Activated CD4-positive, alpha-beta T cell treated with anti-CD3 and anti-CD28 coated beads, Interleukin-2, amount 50 U/mL, for 24 hours (primary cell): Measurements from ENCODE around the gene MRPL1.
"Not testable (repeated sequence)": the region's sequence is repeated elsewhere in the genome, so short reads cannot be mapped to it uniquely, and the experiment has no call there.

Experiments
- DNase-seq, 2 donors: peaks; one replicate each; pipeline ENCODE4 v3.0.0-alpha.2; 2020; ENCODE audit warnings: low read depth in 1 of 2, low spot score in 1 of 2

MRPL1 gene

DNA sequence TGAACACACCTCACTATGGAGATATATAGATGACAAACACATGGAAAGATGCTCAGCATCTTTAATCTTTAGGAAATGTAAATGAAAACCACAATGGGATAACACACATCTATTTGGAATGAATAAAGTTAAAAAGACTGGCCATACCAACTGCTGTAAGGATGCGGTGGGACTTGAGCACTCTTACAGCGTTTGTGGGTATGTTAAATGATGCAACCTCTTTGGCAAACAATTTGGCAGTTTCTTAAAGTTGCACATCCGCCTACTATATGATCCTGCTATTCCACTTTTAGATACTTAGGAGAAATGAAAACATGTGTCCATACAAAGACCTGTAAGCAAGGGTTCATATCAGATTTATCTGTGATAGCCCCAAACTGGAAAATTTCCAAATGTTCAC is 50.7 kb downstream of the MRPL1 start:
- no peak for DNase-seq

DNA sequence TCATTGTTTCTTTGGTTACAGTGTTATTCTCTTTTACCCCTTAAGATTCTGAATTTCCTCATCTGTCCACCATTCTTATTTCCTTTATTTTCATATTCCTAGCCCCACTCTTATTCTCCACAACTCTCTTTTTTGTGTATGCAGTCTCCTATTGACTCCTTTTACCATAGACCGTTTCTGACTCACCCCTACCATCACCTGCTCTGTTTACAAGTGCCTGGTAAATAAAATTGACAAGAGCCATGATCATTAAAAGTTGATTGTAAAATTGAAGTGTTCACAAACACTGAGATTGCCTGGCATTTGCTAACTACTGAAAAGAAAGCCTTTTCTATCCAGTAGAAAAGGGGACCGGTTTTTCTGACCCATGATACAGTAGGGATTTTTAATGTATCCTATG is 54.4 kb downstream of the MRPL1 start:
- DNase-seq: no peak

DNA sequence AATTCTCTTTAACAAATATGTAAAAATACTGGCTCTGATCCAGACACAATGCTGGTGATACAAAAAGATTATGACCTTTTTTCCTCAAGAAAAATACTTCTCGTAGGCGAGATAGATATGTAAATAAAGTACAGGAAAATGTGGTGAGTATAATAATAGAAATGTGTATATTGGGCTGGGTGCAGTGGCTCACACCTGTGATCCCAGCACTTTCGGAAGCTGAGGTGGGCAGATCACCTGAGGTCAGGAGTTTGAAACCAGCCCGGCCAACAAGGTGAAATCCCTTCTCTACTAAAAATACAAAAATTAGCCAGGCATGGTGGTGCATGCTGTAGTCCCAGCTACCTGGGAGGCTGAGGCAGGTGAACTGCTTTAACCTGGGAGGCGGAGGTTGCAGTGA is 55.0 kb downstream of the MRPL1 start:
- DNase-seq: no peak

DNA sequence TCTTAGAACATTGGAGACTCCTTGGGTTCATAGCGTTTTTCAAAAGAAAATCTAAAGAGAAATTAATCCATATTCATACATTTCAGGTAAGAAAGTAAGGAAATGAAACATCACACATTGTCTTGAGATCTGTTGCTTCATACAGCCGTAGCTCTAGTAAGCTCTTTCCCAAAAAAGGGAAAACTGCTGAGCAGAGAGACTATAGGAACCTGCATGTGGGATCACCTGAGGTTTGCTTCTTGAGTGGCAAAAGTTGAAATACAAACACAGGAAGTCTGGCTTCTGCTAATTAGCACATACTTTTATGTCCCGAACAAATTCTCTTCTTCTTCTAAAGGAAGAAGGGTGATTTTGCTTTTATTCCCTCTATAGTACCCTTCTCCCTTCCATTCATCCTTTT is 57.7 kb downstream of the MRPL1 start:
- DNase-seq: no peak

DNA sequence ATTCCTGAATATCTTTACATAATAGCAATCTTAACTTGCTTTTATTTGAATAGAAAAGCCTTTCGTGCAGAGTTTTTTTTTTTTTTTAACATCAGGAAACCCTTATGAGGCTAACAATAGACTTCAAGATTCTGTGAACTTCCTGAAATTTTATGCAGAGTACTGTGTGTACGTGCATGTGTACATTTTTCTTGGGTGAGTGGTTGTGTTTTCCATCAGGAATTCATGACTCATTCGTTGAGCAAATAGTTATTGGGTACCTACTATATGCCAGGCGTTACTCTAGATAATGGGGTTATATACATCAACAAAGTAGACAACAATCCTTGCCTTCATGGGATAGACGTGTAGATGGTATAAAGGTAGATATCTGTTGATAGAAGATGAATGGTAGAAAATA is 59.1 kb downstream of the MRPL1 start:
- no peak for DNase-seq

DNA sequence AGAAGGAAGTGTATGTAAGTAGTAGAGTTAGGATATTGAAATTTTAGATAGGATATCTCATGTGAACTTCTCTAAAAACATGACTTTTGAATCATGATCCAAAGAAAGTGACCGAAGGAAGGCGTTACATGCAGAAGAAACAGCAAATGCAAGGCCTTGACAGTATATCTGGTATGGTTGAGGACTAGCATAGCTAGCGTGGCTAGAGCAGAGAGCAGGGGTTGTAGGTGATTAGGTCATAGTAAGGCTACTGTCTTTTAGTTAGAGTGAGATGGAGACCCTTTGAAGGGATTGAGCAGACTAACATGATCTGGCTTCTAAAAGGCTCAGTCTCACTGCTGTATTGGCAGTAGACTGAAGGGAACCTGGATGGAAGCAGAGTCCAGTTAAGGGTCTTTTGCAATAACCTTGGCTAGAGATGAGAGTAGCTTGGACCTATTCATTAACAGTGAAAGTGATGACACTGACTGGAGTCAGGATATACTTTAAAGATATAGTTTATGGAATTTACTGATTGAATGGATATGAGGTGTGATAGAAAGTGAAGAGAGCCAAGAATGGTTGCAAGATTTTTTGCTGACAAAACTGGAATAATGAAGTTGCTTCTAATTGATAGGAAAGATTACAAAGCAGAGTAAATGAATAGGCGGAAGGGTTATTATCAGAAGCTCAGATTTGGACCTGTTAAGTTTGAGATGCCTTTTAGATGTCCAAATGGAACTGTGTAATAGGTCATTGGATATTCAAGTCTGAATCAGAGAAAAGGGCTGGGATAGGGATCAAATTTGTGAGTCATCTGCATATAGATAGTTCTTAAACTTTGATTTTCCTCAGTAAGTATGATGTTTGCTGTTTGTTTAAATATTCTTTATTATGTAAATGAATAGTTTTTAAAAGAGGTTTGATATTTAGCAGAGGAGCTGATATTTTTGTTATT is 59.8 kb downstream of the MRPL1 start:
- DNase-seq: no peak

DNA sequence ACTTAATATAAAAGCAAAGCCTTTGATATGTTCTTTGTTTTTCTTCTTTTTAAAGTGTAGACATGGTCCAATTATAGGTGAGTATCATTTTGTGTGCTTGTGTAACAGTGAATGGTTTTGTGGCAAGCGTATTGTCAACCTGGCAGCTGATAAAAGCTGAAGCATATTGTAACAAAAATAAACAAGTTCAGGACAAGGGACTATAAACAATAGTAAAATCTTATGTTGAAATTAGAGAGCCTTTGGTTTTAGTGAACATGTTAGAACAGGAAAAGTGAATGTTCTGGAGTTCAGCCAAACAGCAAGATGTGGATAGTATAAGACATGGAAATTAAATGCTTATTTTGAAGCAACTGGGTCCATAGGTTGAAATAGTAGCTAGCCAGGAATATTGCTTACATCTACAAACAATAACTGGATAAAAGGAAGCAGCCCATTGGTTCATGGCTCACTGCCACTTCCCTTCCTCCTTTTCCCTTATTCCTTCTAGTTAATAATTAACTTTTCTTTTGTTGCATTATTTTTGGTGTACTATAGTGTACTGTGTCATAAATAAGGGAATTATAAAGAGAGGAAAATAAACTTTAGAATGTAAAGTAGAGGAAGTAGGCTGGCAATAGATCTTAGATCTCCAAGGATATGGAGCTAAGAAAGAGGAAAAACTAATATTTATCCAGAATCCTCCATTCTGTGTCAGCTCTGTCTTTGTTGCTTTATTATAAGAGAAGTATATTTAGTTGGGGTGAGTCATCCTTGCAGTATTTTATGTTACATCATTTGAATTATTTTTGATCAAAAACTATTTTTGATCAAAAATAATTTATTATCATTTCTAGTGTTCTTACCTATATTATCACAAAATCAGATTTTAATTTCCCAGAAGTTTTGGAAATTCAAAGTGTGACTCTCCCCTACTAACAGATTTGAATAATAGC is 65.6 kb downstream of the MRPL1 start:
- DNase-seq: no peak

DNA sequence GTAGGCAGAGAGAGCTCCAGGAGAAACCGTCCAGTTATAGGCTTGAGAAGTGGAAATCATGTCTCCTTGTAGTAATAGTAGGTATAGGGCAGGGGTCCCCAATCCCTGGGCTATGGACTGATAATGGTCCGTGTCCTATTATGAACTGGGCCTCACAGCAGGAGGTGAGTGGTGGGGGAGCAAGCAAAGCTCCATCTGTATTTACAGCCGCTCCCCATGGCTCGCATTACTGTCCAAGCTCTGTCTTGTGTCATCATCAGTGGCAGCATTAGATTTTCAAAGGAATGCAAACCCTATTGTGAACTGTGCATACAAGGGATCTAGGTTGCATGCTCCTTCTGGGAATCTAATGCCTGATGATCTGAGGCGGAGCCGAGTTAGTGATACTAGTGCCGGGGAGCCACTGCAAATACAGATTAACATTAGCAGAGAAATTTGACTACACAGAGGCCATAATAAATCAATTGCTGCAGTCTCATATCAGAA is 67.6 kb downstream of the MRPL1 start:
- no peak for DNase-seq

DNA sequence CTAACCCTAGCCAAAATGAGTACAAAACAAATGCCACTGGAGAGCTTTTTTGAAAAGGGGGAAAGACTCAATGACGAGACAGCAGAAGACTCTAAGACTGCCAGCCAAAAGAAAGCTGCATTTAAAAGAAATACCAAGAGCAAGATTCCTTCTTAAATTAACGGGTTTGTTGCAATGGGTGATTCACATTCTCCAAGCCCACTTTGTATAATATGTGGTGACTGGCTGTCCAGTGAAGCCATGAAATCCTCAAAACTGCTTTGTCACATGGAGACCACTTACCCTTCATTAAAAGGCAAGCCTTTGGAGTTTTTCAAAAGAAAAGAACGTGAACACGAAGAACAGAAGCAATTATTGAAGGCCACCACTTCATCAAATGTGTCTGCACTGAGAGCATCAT is 68.2 kb downstream of the MRPL1 start:
- DNase-seq: no peak

DNA sequence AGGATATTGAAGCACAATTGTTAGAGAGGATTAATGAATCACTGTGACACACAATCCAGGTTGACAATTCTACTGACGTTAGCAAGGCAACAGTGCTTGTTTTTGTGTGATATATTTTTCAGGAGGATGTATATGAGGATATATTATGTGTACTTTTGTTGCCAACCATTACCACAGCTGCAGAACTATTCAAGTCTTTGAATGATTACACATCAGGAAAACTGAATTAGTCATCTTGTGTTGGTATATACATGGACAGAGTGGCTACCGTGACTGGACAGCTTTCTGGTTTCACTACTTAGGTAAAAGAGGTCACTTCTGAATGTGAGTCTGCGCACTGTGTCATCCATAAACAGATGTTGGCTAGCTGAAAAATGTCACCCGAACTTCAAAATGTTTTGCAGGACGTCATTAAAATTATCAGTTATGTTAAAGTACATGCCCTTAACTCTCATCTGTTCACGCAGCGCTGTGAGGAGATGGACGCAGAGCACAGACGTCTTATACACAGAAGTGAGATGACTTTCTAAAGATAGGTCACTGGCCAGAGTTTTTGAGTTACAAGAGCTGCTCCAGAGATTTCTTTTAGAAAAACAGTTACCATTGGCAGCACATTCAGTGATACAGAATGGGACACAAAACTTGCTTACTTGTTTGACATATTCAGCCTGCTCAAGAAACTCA is 69.0 kb downstream of the MRPL1 start:
- no peak for DNase-seq

DNA sequence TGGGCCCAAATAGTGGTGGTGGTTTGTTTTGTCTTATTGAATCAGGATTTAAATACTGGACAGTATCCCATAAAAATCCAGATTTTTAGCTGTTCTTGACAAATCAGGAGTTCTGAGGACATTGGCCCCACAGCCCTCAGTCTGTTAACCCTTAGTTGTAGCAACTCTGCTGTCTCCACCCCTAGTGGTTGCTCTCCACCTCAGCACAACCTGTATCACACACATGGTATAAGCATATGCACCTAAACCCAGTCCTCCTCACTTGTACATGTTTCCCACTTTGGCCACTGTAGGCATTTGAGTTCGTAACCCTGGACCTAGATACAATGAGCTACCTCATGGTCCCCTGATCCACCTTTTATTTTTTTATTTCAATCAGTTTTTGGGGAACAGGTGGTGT is 75.9 kb downstream of the MRPL1 start:
- DNase-seq: no peak

DNA sequence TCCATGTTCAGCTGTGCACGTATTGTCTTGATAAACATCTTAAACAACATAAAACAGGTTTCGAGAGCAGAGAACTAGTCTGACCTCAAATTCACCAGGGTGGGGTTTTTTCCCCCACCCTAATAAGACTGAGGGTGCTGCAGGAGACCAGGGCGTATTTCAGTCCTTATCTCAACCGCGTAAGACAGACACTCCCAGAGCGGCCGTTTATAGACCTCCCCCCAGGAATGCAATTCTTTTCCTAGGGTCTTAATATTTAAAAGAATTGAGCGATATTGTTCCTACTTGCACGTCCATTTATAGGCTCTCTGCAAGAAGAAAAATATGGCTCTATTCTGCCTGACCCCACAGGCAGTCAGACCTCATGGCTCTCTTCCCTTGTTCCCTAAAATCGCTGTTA is 83.3 kb downstream of the MRPL1 start:
- not testable (repeated sequence) for DNase-seq

DNA sequence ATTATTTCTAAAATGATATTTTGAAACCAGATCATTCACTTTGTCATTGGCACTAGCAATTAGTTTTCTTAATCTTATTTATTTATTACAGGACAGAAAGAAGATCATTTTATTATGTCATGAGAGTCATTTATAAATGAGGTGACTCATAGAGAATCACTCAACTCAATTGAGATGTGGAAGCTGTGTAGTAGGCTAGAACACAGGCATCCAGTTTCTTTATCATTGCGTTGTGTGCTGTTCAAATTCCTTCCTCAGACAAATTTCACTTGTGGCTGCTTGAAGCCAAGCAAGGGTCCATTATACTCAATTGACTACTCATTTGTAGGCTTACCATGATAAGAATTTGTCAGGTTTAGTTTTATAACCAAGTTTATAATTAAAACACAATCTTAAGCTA is 87.6 kb downstream of the MRPL1 start:
- DNase-seq: no peak

DNA sequence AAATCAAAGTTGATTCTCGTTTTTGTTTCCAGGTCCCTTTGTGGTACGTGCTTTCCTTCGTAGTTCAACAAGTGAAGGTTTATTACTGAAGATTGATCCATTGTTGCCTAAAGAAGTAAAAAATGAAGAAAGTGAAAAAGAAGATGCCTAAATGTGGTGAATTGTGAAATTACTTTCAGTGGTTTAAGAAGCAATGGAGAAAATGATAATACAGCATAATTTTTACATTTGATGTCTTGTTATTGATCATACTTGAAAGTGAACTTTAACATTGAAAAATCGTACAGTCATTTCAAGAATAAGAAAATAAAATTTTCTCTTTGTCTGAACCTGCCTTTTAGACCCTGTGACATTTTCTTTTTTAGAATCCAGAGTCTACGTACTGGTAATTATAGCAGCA is 89.8 kb downstream of the MRPL1 start:
- no peak for DNase-seq

DNA sequence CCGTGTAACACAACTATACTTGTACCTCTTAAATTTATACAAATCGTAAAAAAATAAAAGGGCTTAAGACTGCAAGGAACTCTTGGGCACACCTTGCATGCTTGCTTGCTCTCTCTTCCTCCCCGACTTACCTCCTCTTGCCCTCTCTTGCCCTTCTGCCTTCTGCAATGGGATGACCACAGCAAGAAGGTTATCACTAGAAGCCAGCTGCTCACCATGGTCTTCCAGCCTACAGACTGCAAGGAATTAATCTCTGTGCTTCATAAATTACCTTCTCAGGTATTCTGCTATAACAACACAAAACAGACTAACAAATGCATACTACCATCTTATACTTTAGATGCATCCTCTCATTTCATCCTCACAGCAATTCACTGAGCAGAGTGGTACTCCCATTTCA is 92.1 kb downstream of the MRPL1 start:
- DNase-seq: no peak

DNA sequence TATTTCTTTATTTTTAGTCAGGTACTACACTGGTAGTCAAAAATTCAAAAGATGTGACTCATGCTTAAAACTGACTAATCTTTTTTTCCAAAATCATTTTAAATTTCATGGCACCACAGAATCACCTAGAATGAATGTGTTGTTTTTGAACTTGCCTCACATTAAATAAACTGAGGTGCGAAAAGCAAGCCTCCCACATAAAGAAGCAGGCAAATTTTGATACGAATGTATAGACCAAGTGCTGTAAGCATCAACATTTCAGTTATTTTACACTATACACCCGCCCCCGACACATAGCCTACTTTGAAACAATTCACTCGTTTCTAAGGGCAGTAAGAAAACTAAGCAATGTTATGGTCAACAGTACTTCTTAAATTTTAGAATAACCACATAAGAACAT is 94.3 kb downstream of the MRPL1 start:
- DNase-seq: no peak

DNA sequence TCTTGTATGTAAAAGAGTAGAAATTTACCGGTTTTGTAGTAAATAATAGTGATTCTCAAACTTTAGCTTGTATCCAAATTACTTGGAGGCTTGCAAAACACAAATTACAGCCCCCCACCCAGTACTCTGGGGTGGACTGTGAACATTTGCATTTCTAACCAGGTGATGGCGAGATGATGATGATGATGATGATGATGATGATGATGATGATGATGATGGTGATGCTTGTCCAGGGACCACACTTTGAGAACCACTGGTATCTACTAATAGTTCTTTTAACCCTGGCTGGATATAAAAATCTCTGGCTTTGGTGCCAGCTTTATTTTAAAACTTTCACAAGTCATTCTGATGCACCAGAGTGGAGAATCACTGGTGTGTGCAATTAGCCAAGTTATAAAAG is 96.3 kb downstream of the MRPL1 start:
- DNase-seq: no peak

DNA sequence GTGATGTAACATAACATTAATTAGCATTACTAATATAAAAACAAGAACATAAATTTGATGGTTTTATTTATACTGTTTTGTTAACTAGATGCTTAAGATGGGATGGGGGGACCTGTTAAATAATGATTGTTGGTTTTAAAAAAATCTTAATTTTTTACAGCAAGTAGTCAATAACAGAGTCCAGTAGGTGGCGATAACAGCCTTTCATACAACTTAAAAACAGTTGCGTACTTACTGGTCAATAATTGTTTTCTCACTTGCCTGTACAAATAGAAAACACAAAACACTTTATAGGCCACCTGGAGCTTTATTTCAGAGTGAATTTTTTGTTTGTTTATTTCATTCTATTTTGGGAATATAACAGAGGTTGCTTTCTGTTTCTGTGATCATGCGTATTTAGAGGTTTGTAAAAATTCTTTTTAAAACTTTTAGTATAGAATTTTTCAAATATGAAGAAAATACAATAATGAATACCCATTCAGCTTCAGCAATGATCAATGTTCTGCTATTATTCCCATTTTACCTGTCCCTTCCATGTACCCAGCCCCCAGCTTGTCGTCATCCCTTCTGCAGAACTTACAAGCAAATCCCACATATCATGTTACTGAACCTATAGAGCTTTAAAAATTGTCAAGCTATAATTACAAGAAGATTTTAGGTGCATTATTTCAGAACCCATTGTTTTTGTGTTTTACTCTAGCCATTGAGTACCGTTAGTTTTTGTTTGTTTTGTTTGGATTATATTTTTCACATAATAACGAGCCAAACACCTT is 97.1 kb downstream of the MRPL1 start:
- no peak for DNase-seq

DNA sequence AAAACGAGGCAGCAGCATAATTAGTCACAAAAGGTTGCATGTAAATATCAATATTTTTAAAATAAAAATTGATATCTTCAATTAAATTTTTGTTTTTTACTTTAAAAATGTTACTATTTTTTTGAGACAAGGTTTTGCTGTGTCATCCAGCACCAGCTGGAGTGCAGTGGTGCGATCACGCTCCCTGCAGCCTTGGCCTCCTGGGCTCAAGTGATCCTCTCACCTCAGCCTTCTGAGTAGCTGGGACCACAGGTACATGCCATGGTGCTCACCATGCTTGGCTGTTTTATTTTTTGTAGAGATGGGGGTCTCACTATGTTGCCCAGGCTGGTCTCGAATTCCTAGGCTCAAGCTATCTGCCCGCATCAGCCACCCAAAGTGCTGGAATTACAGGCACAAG is 97.7 kb downstream of the MRPL1 start:
- DNase-seq: no peak

DNA sequence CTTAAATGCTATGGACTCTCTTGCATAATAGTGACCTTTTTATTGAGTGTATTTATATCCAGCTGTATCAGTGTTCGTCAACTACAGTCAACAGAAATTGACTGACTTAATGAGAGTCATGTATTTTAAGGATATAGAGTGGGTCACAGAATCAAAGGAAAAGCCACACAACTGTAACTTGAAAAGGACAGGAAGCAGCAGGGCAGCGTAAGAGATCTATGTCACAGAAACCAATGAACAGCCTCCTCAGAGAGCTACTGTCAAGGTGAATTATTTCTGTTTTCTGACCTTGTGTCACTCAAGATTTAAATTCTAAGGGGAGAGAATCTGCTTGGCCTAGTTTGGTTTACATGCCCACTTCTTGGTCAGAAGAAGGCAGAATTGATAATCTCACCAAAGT is 100.4 kb downstream of the MRPL1 start:
- no peak for DNase-seq

DNA sequence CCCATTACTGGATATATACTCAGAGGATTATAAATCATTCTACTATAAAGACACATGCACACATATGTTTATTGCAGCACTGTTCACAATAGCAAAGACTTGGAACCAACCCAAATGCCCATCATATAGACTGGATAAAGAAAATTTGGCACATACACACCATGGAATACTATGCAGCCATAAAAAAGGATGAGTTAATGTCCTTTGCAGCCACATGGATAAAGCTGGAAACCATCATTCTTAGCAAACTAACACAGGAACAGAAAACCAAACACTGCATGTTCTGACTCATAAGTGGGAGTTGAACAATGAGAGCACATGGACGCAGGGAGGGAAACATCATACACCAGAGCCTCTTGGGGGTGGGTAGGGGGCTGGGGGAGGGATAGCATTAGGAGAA is 111.0 kb downstream of the MRPL1 start:
- DNase-seq: not testable (repeated sequence)
